ENCODE results near the gene KCNB1. TPM values are rescaled to one million over a fixed set of nuclear protein-coding genes. Genes with fewer than 3 reads are reported as not detected.

KCNB1 gene
- polyA plus RNA-seq, 1 experiment, result 0.13 TPM

DNA sequence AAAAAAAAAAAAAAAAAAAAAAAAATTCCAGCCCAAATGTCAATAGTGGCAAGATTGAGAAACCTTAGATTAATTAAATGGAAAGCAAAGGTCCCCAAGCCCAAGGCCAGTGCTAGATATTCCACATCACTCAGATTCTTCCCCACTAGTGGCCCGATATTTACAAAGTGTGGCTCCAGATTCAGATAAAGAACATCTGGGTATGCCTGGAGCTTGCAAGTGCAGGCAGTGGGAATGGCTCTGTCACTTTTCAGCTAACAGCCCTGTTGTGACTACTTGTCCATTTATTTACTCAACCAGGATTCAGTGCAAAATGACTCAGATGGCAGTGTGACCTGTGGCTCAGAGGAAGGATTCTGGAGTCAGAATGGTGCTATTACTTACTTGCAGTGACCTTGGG, 8.2 kb upstream of the KCNB1 start:
- H3K4me3 ChIP-seq (ENCODE audit: low read depth, low read length), result no peak overlapping the region
- DNase-seq (ENCODE audit: low read depth), result no peak
- H3K27me3 ChIP-seq (ENCODE audit: control insufficient read depth, insufficient read depth, low read length), result peaks cover 10% of the 10 kb centered on the region
- TF ChIP-seq, protein P1, sequence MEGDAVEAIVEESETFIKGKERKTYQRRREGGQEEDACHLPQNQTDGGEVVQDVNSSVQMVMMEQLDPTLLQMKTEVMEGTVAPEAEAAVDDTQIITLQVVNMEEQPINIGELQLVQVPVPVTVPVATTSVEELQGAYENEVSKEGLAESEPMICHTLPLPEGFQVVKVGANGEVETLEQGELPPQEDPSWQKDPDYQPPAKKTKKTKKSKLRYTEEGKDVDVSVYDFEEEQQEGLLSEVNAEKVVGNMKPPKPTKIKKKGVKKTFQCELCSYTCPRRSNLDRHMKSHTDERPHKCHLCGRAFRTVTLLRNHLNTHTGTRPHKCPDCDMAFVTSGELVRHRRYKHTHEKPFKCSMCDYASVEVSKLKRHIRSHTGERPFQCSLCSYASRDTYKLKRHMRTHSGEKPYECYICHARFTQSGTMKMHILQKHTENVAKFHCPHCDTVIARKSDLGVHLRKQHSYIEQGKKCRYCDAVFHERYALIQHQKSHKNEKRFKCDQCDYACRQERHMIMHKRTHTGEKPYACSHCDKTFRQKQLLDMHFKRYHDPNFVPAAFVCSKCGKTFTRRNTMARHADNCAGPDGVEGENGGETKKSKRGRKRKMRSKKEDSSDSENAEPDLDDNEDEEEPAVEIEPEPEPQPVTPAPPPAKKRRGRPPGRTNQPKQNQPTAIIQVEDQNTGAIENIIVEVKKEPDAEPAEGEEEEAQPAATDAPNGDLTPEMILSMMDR (IDR thresholded peaks at IDR 0.05; ENCODE audit: insufficient read depth, low read depth, low read length), result no peak
- no peaks in the 10 kb centered on the region for H3K36me3 ChIP-seq (ENCODE audit: control insufficient read depth, insufficient read depth, low read length)
- POLR2A ChIA-PET, result no interaction called here
- CTCF ChIA-PET, result interaction anchor here (1.5 kb wide), 1 partner anchor 18 kb away, joined by 7 read pairs; no protein-coding TSS in a partner anchor

DNA sequence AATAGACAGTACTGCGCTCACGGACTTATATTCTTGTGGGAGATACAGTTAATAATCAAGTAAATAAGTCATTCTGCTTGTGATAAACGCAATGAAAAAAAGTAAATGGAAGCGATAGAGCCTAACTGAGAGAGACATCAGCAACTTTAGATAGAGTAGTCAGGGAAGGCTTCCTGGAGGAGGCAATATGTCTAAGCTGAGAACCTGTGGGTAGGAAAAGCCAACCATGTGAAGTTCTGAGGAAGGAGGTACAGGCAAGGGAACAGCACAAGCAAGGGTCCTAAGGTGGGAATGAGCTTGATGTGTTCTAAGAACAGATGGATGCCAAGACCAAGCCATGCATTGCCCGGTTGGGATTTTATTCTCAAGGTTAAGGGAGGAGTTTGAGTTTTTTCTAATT, 7.2 kb upstream of the KCNB1 start:
- Histone ChIP-seq H3K4me3 (ENCODE audit: low read depth, low read length) (no peak overlapping the region), H3K36me3 (ENCODE audit: control insufficient read depth, insufficient read depth, low read length) (no peaks in the 10 kb centered on the region), H3K27me3 (ENCODE audit: control insufficient read depth, insufficient read depth, low read length) (peaks cover 9% of the 10 kb centered on the region)
- ChIA-PET POLR2A (no interaction called here), CTCF (interaction anchor here (2.4 kb wide), 1 partner anchor 17 kb away, joined by 5 read pairs; no protein-coding TSS in a partner anchor)
- TF ChIP-seq, protein P1 (IDR thresholded peaks at IDR 0.05; ENCODE audit: insufficient read depth, low read depth, low read length), result no peak
- no peak for DNase-seq (ENCODE audit: low read depth)

DNA sequence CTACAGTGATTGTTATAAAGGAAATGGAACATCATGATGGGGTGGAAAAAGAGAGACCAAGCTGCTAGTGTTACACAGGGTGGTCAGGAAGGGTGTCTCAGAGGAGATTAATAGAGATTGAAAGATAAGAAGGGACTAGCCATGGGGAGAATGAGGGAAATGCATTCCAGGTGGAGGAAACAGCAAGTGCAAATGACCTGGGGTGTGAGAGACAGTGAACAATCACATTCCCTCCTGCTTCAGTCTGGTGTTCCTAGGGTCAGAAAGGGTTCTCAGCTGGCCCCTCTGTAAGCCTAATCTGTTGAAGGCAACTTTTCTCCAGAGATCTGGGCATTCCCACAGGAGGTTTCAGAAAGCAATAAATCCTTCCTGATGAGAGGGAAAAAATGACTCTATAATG, 3.6 kb upstream of the KCNB1 start:
- ChIA-PET POLR2A (no interaction called here), CTCF (interaction anchor here (2.2 to 6.0 kb wide), 4 partner anchors 10 to 154 kb away, joined by 6 to 140 read pairs (median 40); no protein-coding TSS in a partner anchor)
- DNase-seq (ENCODE audit: low read depth), result no peak
- Histone ChIP-seq H3K4me3 (ENCODE audit: low read depth, low read length) (no peak overlapping the region), H3K36me3 (ENCODE audit: control insufficient read depth, insufficient read depth, low read length) (no peaks in the 10 kb centered on the region), H3K27me3 (ENCODE audit: control insufficient read depth, insufficient read depth, low read length) (peaks cover 14% of the 10 kb centered on the region)
- TF ChIP-seq, protein P1 (IDR thresholded peaks at IDR 0.05; ENCODE audit: insufficient read depth, low read depth, low read length), result no peak

DNA sequence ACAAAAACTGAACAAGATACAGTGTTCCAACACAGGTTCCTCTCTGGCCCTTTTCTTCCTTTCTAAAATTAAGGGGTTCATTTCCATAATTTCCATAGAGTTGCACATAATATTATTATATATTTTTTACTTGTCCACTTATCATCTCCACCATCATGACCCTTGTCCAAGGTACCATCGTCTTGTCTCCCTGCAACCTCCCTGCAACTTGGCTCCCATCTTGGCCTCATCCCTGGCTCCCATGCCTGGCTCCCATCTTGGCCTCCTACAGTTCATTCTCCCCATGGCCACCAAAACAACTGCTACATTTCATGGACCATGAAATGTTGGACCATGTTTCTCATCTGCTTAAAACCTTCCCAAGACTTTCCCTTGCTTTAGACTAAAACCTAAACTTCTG, 3.1 kb upstream of the KCNB1 start:
- TF ChIP-seq, protein P1 (IDR thresholded peaks at IDR 0.05; ENCODE audit: insufficient read depth, low read depth, low read length), result no peak
- ChIA-PET CTCF (interaction anchor here (1.5 to 6.0 kb wide), 10 partner anchors 8 to 154 kb away, joined by 3 to 140 read pairs (median 12); no protein-coding TSS in a partner anchor), POLR2A (interaction anchor here (0.6 kb wide), 2 partner anchors 21 to 34 kb away, joined by 6 to 12 read pairs; no protein-coding TSS in a partner anchor)
- peaks cover 14% of the 10 kb centered on the region for H3K27me3 ChIP-seq (ENCODE audit: control insufficient read depth, insufficient read depth, low read length)
- H3K36me3 ChIP-seq (ENCODE audit: control insufficient read depth, insufficient read depth, low read length), result no peaks in the 10 kb centered on the region
- no peak overlapping the region for H3K4me3 ChIP-seq (ENCODE audit: low read depth, low read length)
- no peak for DNase-seq (ENCODE audit: low read depth)

DNA sequence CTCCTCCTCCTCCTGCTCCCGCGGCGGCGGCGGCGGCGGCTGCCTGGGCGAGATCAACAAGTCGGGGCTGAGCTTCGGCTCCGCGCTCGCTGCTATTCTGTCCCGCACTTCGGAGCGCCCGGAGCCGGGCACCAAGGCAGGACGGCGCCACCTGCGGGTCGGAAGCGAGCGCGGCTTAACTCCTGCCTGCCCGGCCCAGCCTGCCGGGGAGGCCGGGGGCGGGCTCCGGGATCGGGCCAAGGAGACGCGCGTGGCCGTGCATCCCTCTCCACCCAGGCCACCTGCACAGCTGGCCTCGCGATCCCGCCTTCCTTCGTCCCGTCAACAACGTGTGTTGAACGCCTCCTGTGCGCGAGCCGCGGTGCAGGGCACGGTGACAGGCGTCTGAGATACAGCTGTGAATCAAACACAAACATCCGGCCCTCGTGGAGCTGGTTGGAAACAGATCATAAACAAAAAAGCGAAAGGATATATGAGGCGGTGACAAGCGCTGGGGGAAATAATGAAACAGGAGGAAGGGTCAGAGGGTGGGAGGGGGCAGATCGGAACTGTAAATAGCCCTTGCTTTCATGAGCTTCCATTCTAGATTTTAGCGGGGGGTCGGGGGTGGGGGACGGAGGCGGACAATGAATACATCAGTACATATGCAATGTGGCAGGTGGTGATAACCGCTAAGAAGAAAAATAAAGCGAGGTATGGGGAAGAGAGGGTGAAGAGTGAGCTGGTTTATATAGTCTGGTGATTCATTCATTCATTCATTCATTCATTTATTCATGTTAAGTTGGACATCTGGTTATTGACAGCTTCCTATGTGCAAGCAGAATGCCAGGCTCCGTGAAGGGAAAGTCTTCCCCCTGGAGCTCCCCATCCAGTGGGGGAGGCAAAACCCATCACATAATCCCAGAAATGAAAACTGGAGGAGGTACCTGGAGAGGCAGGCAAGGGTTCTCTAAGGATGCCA, 2.0 kb upstream of the KCNB1 start:
- peaks cover 15% of the 10 kb centered on the region for H3K27me3 ChIP-seq (ENCODE audit: control insufficient read depth, insufficient read depth, low read length)
- H3K4me3 ChIP-seq (ENCODE audit: low read depth, low read length), result peak overlapping the region; percentile 42
- ChIA-PET CTCF (interaction anchor here (0.5 to 6.0 kb wide), 46 partner anchors 8 to 392 kb away, joined by 3 to 140 read pairs (median 4); no protein-coding TSS in a partner anchor), POLR2A (interaction anchor here (0.6 kb wide), 2 partner anchors 22 to 32 kb away, joined by 6 to 12 read pairs; no protein-coding TSS in a partner anchor)
- DNase-seq (ENCODE audit: low read depth), result no peak
- H3K36me3 ChIP-seq (ENCODE audit: control insufficient read depth, insufficient read depth, low read length), result no peaks in the 10 kb centered on the region
- TF ChIP-seq, protein P1 (IDR thresholded peaks at IDR 0.05; ENCODE audit: insufficient read depth, low read depth, low read length), result peak; percentile 69

Measured in BJ (cell line).